ENCODE measurements around the gene TSSK6. TPM values are rescaled to one million over a fixed set of nuclear protein-coding genes. Genes with fewer than 3 reads are reported as not detected.

The TSSK6 gene
- total and polyA plus RNA-seq, 2 of the 4 experiments (the other 2 are of a cell fraction) = 1.3 to 2.2 TPM

GRCh38 chr19:19471682-19472081 lies 43.7 kb downstream of the TSSK6 start:
- WGBS, 2 experiments (ENCODE audit: extremely low coverage in 2 of 2, insufficient read length in 1 of 2) = 96% methylated on average over 3 of the region's 6 CpGs; no CpG with 5 or more reads in 1 of the 2 experiments
- Histone ChIP-seq H4K5ac (ENCODE audit: low read depth, low read length) (no peak overlapping the region), H2AK5ac (ENCODE audit: low read depth, low read length) (no peak overlapping the region), H3K4me3 (ENCODE audit: insufficient read depth, low read depth, low read length) (no peak overlapping the region), H3K9me3 (ENCODE audit: control insufficient read depth, insufficient read depth, low read length) (peaks cover 10% of the 10 kb centered on the region), H3K4ac (ENCODE audit: low read depth, low read length) (no peak overlapping the region), H3K9me1 (ENCODE audit: insufficient read depth, low read length) (peaks cover 20% of the 10 kb centered on the region), H3K4me1 (ENCODE audit: control insufficient read depth, insufficient read depth, low read length) (peaks cover 5% of the 10 kb centered on the region; the same call in 1 of the 2 replicates), H4K91ac (ENCODE audit: insufficient read depth, low read depth, low read length) (no peak overlapping the region), H3K27ac (ENCODE audit: insufficient read depth, low read length) (no peak overlapping the region), H2AFZ (replicated peaks; ENCODE audit: low read length, poor library complexity) (no peak overlapping the region), H2BK120ac (ENCODE audit: low read depth, low read length) (no peak overlapping the region), H4K8ac (ENCODE audit: low read depth in 2 of 2, low read length in 2 of 2) (no peak overlapping the region), H3K18ac (ENCODE audit: low read depth, low read length) (no peak overlapping the region), H3K14ac (replicated peaks; ENCODE audit: low read depth, low read length) (no peak overlapping the region), H2AK9ac (replicated peaks; ENCODE audit: low read depth, low read length, poor library complexity) (no peak overlapping the region), H3K79me1 (ENCODE audit: low read depth in 1 of 2, low read length in 2 of 2) (peaks cover 28 to 68% of the 10 kb centered on the region in 2 experiments), H3K36me3 (ENCODE audit: control insufficient read depth, insufficient read depth, low read length) (peaks cover 15% of the 10 kb centered on the region), H3K23ac (ENCODE audit: low read depth, low read length) (no peak overlapping the region), H2BK20ac (ENCODE audit: low read depth, low read length) (no peak overlapping the region), H3K56ac (ENCODE audit: extremely low read depth, insufficient read depth, low read length) (no peak overlapping the region), H2BK15ac (ENCODE audit: low read depth, low read length) (no peak overlapping the region), H4K20me1 (ENCODE audit: insufficient read depth, low read length) (peaks cover 41% of the 10 kb centered on the region), H2BK5ac (ENCODE audit: low read depth, low read length, poor library complexity, severe bottlenecking) (no peak overlapping the region), H3K9ac (ENCODE audit: low read depth, low read length) (no peak overlapping the region), H3K4me2 (ENCODE audit: low read depth, low read length) (no peak overlapping the region), H3K27me3 (ENCODE audit: control insufficient read depth, insufficient read depth, low read length) (no peaks in the 10 kb centered on the region)
- dilution Hi-C loops (cut with HindIII; ENCODE audit: low sequenced_read_pairs, unreplicated experiment) (no loop called here), intact Hi-C loops (cut with micrococcal nuclease) (no loop called here), in situ Hi-C loops (cut with MboI; ENCODE audit: low sequenced_read_pairs) (no loop called here)
- BruUV-seq (replicated peaks) = no TSS peak
- ChIA-PET POLR2A (ENCODE audit: unreplicated experiment) (no interaction called here), CTCF (no interaction called here)
- TF ChIP-seq SMC3 (IDR thresholded peaks at IDR 0.05; ENCODE audit: low read depth, low read length) = no peak
- TF ChIP-seq MXI1 (IDR thresholded peaks at IDR 0.05; ENCODE audit: borderline replicate concordance, low read depth, low read length) = no peak
- no peak for TF ChIP-seq RFX5 (IDR thresholded peaks at IDR 0.05; ENCODE audit: low read depth, low read length)
- no peak for TF ChIP-seq CEBPB (IDR thresholded peaks at IDR 0.05; ENCODE audit: low read depth, low read length)
- no peak for ATAC-seq (ENCODE audit: low read depth)
- no peak for DNase-seq

All from IMR-90 (cell line).